ENCODE results near the gene FUBP1. TPM values are rescaled to one million over a fixed set of nuclear protein-coding genes. Genes with fewer than 3 reads are reported as not detected.

The FUBP1 gene
- total and polyA plus RNA-seq, 2 of the 13 experiments (the other 11 are each of a cell fraction or from before 2014, with no cell fraction given) = 98.1 to 166 TPM

- Histone ChIP-seq H3K4me2 (ENCODE audit: low read depth, low read length) (no peak overlapping the region), H3K9me3 (ENCODE audit: low read length) (no peaks in the 10 kb centered on the region), H3K36me3 (replicated peaks in 1 of 2; ENCODE audit: control insufficient read depth in 1 of 2, insufficient read depth in 2 of 2, low read length in 2 of 2) (peaks cover 9 to 66% of the 10 kb centered on the region in 2 experiments), H2AFZ (ENCODE audit: low read length) (no peak overlapping the region), H3K79me2 (ENCODE audit: insufficient read depth, low read length) (peaks cover 93% of the 10 kb centered on the region), H3K4me3 (replicated peaks in 1 of 3; ENCODE audit: insufficient read depth in 1 of 3, low read depth in 2 of 3, low read length in 3 of 3) (no peak overlapping the region), H3K27ac (ENCODE audit: extremely low read length, insufficient read depth, low read length) (no peak overlapping the region), H4K20me1 (ENCODE audit: insufficient read depth, low read length) (peaks cover 66% of the 10 kb centered on the region), H3K9ac (ENCODE audit: insufficient read depth, low read depth, low read length) (no peak overlapping the region), H3K4me1 (ENCODE audit: insufficient read depth, low read length) (peaks cover 36% of the 10 kb centered on the region), H3K27me3 (ENCODE audit: control insufficient read depth in 1 of 2, insufficient read depth in 2 of 2, low read length in 2 of 2) (no peaks in the 10 kb centered on the region)
- BruUV-seq (replicated peaks) = no TSS peak
- intact Hi-C loops (cut with micrococcal nuclease; ENCODE audit: unreplicated experiment) = no loop called here
- CTCF ChIA-PET (ENCODE audit: low intra/inter-chr PET ratio, low total read pairs) = no interaction called here
- POLR2A ChIA-PET = interaction anchor here (0.8 to 1.1 kb wide), 2 partner anchors 9 to 35 kb away, joined by 3 read pairs; partner anchors contain the start of genes DNAJB4 and FUBP1
- peak; percentile 52; the same call in 2 of the 3 replicates for ATAC-seq
- FAIRE-seq = no peak
- 92% methylated on average over 1 of the region's 1 CpG for WGBS (ENCODE audit: low lambda C conversion rate)
- in situ Hi-C loops (cut with HindIII; ENCODE audit: extremely low pct_ligation_motif_present, low pct_unique_long_range_greater_than_20kb) = loop anchor here (10.0 kb wide), 1 partner anchor 145 kb away; no protein-coding TSS in a partner anchor
- no peak for DNase-seq (ENCODE audit: low spot score)
- no peak for TF ChIP-seq ATRX (CRISPR knock-in tag; IDR thresholded peaks at IDR 0.05; ENCODE audit: borderline replicate concordance)
- TF ChIP-seq, protein P1, sequence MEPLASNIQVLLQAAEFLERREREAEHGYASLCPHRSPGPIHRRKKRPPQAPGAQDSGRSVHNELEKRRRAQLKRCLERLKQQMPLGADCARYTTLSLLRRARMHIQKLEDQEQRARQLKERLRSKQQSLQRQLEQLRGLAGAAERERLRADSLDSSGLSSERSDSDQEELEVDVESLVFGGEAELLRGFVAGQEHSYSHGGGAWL (CRISPR knock-in tag; IDR thresholded peaks at IDR 0.05) = no peak
- TF ChIP-seq SMAD9 (CRISPR knock-in tag; IDR thresholded peaks at IDR 0.05) = no peak
- TF ChIP-seq SKIL (CRISPR knock-in tag; IDR thresholded peaks at IDR 0.05; ENCODE audit: borderline replicate concordance) = no peak
- TF ChIP-seq, protein P2, sequence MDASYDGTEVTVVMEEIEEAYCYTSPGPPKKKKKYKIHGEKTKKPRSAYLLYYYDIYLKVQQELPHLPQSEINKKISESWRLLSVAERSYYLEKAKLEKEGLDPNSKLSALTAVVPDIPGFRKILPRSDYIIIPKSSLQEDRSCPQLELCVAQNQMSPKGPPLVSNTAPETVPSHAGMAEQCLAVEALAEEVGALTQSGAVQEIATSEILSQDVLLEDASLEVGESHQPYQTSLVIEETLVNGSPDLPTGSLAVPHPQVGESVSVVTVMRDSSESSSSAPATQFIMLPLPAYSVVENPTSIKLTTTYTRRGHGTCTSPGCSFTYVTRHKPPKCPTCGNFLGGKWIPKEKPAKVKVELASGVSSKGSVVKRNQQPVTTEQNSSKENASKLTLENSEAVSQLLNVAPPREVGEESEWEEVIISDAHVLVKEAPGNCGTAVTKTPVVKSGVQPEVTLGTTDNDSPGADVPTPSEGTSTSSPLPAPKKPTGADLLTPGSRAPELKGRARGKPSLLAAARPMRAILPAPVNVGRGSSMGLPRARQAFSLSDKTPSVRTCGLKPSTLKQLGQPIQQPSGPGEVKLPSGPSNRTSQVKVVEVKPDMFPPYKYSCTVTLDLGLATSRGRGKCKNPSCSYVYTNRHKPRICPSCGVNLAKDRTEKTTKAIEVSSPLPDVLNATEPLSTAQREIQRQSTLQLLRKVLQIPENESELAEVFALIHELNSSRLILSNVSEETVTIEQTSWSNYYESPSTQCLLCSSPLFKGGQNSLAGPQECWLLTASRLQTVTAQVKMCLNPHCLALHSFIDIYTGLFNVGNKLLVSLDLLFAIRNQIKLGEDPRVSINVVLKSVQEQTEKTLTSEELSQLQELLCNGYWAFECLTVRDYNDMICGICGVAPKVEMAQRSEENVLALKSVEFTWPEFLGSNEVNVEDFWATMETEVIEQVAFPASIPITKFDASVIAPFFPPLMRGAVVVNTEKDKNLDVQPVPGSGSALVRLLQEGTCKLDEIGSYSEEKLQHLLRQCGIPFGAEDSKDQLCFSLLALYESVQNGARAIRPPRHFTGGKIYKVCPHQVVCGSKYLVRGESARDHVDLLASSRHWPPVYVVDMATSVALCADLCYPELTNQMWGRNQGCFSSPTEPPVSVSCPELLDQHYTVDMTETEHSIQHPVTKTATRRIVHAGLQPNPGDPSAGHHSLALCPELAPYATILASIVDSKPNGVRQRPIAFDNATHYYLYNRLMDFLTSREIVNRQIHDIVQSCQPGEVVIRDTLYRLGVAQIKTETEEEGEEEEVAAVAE (CRISPR knock-in tag; IDR thresholded peaks at IDR 0.05; ENCODE audit: borderline replicate concordance) = no peak
- no peak for TF ChIP-seq ZNF772 (CRISPR knock-in tag; IDR thresholded peaks at IDR 0.05)
- TF ChIP-seq, protein P3, sequence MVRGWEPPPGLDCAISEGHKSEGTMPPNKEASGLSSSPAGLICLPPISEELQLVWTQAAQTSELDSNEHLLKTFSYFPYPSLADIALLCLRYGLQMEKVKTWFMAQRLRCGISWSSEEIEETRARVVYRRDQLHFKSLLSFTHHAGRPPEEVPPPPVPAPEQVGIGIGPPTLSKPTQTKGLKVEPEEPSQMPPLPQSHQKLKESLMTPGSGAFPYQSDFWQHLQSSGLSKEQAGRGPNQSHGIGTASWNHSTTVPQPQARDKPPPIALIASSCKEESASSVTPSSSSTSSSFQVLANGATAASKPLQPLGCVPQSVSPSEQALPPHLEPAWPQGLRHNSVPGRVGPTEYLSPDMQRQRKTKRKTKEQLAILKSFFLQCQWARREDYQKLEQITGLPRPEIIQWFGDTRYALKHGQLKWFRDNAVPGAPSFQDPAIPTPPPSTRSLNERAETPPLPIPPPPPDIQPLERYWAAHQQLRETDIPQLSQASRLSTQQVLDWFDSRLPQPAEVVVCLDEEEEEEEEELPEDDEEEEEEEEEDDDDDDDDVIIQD (CRISPR knock-in tag; IDR thresholded peaks at IDR 0.05; ENCODE audit: low read depth) = no peak
- TF ChIP-seq SP5 (CRISPR knock-in tag; IDR thresholded peaks at IDR 0.05; ENCODE audit: borderline replicate concordance, low read depth) = no peak
- TF ChIP-seq HDAC6 (IDR thresholded peaks at IDR 0.05; ENCODE audit: low read depth, low read length) = no peak
- TF ChIP-seq ZKSCAN1 (IDR thresholded peaks at IDR 0.05; ENCODE audit: low read length) = no peak
- no peak for TF ChIP-seq HIC2 (CRISPR knock-in tag; IDR thresholded peaks at IDR 0.05; ENCODE audit: low read depth)
- no peak for TF ChIP-seq JUNB (CRISPR knock-in tag; IDR thresholded peaks at IDR 0.05; ENCODE audit: borderline replicate concordance)
- no peak for TF ChIP-seq EEA1 (CRISPR knock-in tag; IDR thresholded peaks at IDR 0.05; ENCODE audit: borderline replicate concordance)
- no peak for TF ChIP-seq KAT2B (IDR thresholded peaks at IDR 0.05; ENCODE audit: borderline replicate concordance, low read depth, low read length)
- no peak for TF ChIP-seq MBNL3 (CRISPR knock-in tag; conservative IDR thresholded peaks at IDR 0.05)
Observed at GRCh38 chr1:77970192-77970591, 8.7 kb downstream of the FUBP1 start.
